NK-92 treated with Interleukin-12 subunit alpha and Interleukin-12 subunit beta, amount 100 ng/mL, for 24 hours (cell line): Measurements from ENCODE around the gene CLTC.
"Not testable (repeated sequence)": the region's sequence is repeated elsewhere in the genome, so short reads cannot be mapped to it uniquely, and the experiment has no call there.

Experiments used
- DNase-seq: peaks from one replicate; lab custom pipeline; 2025; lab: John Stamatoyannopoulos, UW

The CLTC gene

GRCh38 chr17:59633658-59634359 is 14.1 kb downstream of the CLTC start:
- DNase-seq: no peak

- no peak for DNase-seq
These were observed 15.2 kb downstream of the CLTC start for GRCh38 chr17:59634632-59635541.

GRCh38 chr17:59637611-59638310 is 18.1 kb downstream of the CLTC start:
- DNase-seq: no peak

- DNase-seq: no peak
These were observed 18.9 kb downstream of the CLTC start for GRCh38 chr17:59638553-59638952.

GRCh38 chr17:59641799-59642484 is 22.2 kb downstream of the CLTC start:
- DNase-seq: no peak

GRCh38 chr17:59642565-59642964 is 22.9 kb downstream of the CLTC start:
- DNase-seq: no peak

- DNase-seq: no peak
These were observed 23.8 kb downstream of the CLTC start for GRCh38 chr17:59643159-59644140.

- DNase-seq: no peak
These were observed 27.6 kb downstream of the CLTC start for GRCh38 chr17:59647288-59647687.

GRCh38 chr17:59649886-59650285 is 30.2 kb downstream of the CLTC start:
- DNase-seq: no peak

- DNase-seq: no peak
These were observed 30.9 kb downstream of the CLTC start for GRCh38 chr17:59650642-59651041.

- DNase-seq: no peak
These were observed 31.7 kb downstream of the CLTC start for GRCh38 chr17:59651346-59651745.

GRCh38 chr17:59652119-59652518 is 32.4 kb downstream of the CLTC start:
- DNase-seq: no peak

- not testable (repeated sequence) for DNase-seq
These were observed 36.9 kb downstream of the CLTC start for GRCh38 chr17:59656624-59657023.

- DNase-seq: peak; percentile 38
These were observed 46.5 kb downstream of the CLTC start for GRCh38 chr17:59666235-59666634.

GRCh38 chr17:59668816-59669215 is 49.1 kb downstream of the CLTC start:
- no peak for DNase-seq

GRCh38 chr17:59669411-59669810 is 49.7 kb downstream of the CLTC start:
- no peak for DNase-seq

GRCh38 chr17:59669944-59670343 is 50.2 kb downstream of the CLTC start:
- no peak for DNase-seq

GRCh38 chr17:59671386-59671785 is 51.7 kb downstream of the CLTC start:
- no peak for DNase-seq

GRCh38 chr17:59675231-59675630 is 55.5 kb downstream of the CLTC start:
- no peak for DNase-seq

GRCh38 chr17:59676716-59677115 is 57.0 kb downstream of the CLTC start:
- DNase-seq: no peak

GRCh38 chr17:59678918-59679317 is 59.2 kb downstream of the CLTC start:
- no peak for DNase-seq
